Central memory CD8-positive, alpha-beta T cell (primary cell): Measurements from ENCODE around the gene RELCH.

Experiments
- ATAC-seq: fragments of 150-1000 bp; cut with Tn5 transposase; replicated peaks from 2 replicates; pipeline ENCODE4 v1.10.0; 2022; ENCODE audit warnings: mild to moderate bottlenecking, moderate FRiP score, moderate number of reproducible peaks; ENCODE audit not compliant: poor library complexity, severe bottlenecking; ENCODE audit errors: extremely low read depth
- DNase-seq, 2 donors: peaks; one replicate each; pipeline ENCODE4 v3.0.0; 2021; ENCODE audit warnings: low spot score in 2 of 2
- H3K27ac Mint-ChIP-seq: one replicate; pipeline ENCODE4 v1.8.0; 2022; ENCODE audit warnings: low read depth, mild to moderate bottlenecking, moderate library complexity, mixed read lengths
- H3K27me3 Mint-ChIP-seq: one replicate; pipeline ENCODE4 v1.8.0; 2022; ENCODE audit warnings: mixed read lengths
- H3K36me3 Mint-ChIP-seq: one replicate; pipeline ENCODE4 v1.8.0; 2022; ENCODE audit warnings: mild to moderate bottlenecking, moderate library complexity, mixed read lengths; ENCODE audit not compliant: insufficient read depth
- H3K4me1 Mint-ChIP-seq: one replicate; pipeline ENCODE4 v1.8.0; 2022; ENCODE audit warnings: mixed read lengths
- H3K4me3 Mint-ChIP-seq: one replicate; pipeline ENCODE4 v1.8.0; 2022; ENCODE audit warnings: mild to moderate bottlenecking, moderate library complexity, mixed read lengths
- H3K9me3 Mint-ChIP-seq: one replicate; pipeline ENCODE4 v1.8.0; 2022; ENCODE audit warnings: mixed read lengths

Gene RELCH

GRCh38 chr18:62340996-62341395, 153.9 kb downstream of the RELCH start:
- ATAC-seq: no peak
- no peaks in the 10 kb centered on the region for H3K4me1 Mint-ChIP-seq

GRCh38 chr18:62341473-62341872, 154.4 kb downstream of the RELCH start:
- no peaks in the 10 kb centered on the region for H3K9me3 Mint-ChIP-seq
- ATAC-seq: no peak
- H3K27ac Mint-ChIP-seq: no peak overlapping the region
- no peaks in the 10 kb centered on the region for H3K36me3 Mint-ChIP-seq
- DNase-seq: no peak
- no peaks in the 10 kb centered on the region for H3K4me1 Mint-ChIP-seq
- H3K4me3 Mint-ChIP-seq: no peak overlapping the region
- peaks cover 55% of the 10 kb centered on the region for H3K27me3 Mint-ChIP-seq

More at GRCh38 chr18:62340996-62341395, 153.9 kb downstream of the RELCH start:
- Mint-ChIP-seq H3K27ac (no peak overlapping the region), H3K9me3 (no peaks in the 10 kb centered on the region), H3K4me3 (no peak overlapping the region), H3K27me3 (peaks cover 55% of the 10 kb centered on the region), H3K36me3 (no peaks in the 10 kb centered on the region)
- no peak for DNase-seq

DNA sequence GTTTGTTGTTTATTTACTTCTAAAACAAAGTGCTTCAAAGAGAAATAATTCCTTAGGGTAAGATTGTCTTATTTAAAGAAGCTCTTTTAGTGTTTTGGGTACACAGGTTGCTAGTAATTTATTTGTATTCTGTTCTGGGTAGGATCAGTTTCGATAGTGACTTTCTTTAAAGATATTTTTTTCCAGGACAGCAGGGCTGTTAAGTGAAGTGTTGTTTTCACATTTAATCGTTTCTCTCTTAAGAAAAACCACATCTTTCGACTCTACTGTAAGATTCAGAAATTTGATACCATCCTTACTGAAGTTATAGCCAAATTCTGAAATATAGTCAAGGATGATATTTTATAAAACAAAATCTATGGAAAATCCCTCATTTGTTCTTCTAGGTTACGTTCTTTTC, 155.8 kb downstream of the RELCH start:
- Mint-ChIP-seq H3K4me1 (no peaks in the 10 kb centered on the region), H3K4me3 (no peak overlapping the region), H3K9me3 (no peaks in the 10 kb centered on the region), H3K27me3 (peaks cover 46% of the 10 kb centered on the region), H3K36me3 (no peaks in the 10 kb centered on the region), H3K27ac (no peak overlapping the region)
- DNase-seq: no peak
- no peak for ATAC-seq

DNA sequence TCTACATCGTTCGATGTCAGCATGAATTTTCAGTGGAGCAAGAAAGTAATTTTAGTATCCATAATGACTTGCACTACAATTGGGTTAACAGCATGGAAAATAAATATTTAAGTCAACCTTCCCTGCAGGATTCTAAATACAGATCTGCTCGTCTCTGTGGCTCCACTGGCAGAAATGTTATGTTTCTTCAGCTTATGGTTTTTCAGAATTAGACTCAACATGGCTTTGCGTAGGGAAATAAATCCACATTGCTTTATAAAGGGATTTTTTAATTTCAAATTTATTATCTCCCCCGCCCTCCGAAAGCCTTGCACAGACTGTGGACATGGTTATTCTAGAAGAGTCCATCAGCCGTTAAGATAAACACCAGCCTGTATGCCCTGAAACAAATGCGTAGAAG, 156.3 kb downstream of the RELCH start:
- no peak overlapping the region for H3K4me3 Mint-ChIP-seq
- ATAC-seq (no peak), DNase-seq (no peak)
- H3K4me1 Mint-ChIP-seq: no peaks in the 10 kb centered on the region
- H3K9me3 Mint-ChIP-seq: no peaks in the 10 kb centered on the region
- peaks cover 42% of the 10 kb centered on the region for H3K27me3 Mint-ChIP-seq
- no peaks in the 10 kb centered on the region for H3K36me3 Mint-ChIP-seq
- no peak overlapping the region for H3K27ac Mint-ChIP-seq

DNA sequence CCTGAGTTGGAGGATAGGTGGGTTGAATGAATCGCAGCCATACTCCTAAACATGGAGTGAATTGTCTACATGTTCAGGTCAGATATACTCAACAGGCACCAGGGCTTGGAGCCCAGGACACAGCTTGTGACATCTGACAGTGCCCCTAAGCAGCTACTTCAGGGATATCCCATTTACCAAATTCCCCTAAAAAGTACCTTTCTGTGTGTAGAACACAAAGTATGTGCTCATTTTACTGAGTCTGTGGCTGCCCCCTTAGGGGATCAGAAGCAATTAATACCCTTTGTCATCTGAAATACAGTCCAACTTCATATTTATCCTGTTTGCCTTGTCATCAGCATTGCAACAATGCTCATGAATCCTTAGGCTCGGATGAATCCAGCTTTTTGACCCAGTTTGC, 158.9 kb downstream of the RELCH start:
- no peak overlapping the region for H3K27ac Mint-ChIP-seq
- ATAC-seq: no peak
- DNase-seq: no peak

DNA sequence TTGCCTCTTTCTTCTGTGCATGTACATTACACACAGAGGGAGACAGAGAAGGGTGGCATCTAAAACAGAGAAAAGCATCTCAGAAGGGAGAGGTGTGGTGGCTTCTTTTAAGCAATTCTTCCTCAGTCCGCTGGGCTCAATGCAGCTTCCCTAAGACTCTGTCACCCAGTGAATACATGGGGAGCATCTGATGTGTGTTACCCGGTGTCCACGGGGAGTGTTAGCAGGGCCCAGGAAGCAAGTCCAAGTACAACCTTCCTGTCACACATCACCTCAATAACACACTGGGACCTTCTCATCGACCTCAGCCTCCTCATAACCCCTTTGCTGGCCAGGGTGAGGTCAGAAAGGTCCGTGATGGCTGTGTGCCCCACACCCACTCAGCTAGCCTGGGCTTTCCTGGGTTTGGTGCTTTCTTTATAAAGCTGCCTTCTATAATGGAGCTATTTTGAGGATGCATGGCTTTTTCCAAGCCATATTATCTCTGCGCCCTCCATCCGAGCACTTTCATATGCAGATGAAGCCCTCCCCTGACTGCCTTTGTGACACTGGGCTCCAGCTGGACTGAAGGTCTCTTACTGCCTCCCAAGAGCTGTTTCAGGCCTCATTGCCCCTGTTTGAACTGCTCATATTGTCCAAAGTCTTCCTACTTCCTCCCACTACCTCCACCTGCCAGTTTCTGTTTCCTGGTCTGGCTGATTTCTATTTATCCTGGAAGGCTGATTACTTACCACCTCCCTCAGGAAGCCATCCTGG, 159.5 kb downstream of the RELCH start:
- Mint-ChIP-seq H3K4me1 (no peaks in the 10 kb centered on the region), H3K9me3 (no peaks in the 10 kb centered on the region), H3K27me3 (peaks cover 20% of the 10 kb centered on the region), H3K36me3 (no peaks in the 10 kb centered on the region), H3K27ac (no peak overlapping the region), H3K4me3 (no peak overlapping the region)
- ATAC-seq (no peak), DNase-seq (no peak)

More for the DNA sequence above, 158.9 kb downstream of the RELCH start:
- no peaks in the 10 kb centered on the region for H3K36me3 Mint-ChIP-seq
- H3K9me3 Mint-ChIP-seq: no peaks in the 10 kb centered on the region
- H3K4me3 Mint-ChIP-seq: no peak overlapping the region
- H3K27me3 Mint-ChIP-seq: peaks cover 26% of the 10 kb centered on the region
- no peaks in the 10 kb centered on the region for H3K4me1 Mint-ChIP-seq

DNA sequence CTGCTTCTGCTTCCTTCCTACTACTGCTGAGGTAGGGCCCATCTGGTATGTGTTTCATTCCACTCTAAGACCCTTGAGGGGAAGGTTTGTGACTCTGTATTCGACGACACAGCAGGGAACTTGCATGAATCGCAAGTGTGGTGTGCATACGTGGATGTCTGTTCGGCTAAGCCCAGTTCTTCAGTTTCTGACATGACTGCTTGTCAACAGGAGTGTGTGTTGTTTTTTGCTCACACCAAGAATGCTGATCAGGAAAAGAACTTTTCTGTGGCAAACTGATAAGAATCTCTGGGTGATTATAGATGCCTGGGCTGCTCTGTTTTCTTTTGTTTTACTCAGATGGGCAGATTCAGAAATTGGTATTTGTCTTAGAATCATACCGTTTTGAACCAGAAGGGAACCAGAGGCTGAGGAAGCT, 160.0 kb downstream of the RELCH start:
- DNase-seq (no peak), ATAC-seq (no peak)
- Mint-ChIP-seq H3K27ac (no peak overlapping the region), H3K36me3 (no peaks in the 10 kb centered on the region), H3K9me3 (no peaks in the 10 kb centered on the region), H3K27me3 (peaks cover 17% of the 10 kb centered on the region), H3K4me1 (no peaks in the 10 kb centered on the region), H3K4me3 (no peak overlapping the region)

DNA sequence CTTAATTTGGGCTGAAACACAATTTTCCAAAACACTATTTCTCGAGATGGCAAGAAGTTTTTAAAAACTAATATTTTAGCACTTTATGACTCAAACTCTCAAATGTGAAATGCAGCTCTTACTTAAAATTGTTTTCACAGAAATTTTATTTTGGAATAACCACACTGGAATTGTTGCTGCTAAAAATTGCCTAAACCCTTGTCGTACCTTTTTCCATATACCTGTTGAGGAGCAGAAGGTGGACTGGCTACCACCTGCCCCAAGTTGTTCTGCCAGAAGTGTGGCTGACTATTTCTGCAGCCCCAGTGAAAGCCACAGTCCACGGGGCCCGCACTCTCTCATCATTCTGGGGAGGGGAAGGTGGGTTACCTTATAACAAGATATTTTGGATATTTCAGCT, 161.4 kb downstream of the RELCH start:
- H3K9me3 Mint-ChIP-seq: no peaks in the 10 kb centered on the region
- no peak for DNase-seq
- H3K4me3 Mint-ChIP-seq: no peak overlapping the region
- H3K27ac Mint-ChIP-seq: no peak overlapping the region
- ATAC-seq: no peak
- H3K4me1 Mint-ChIP-seq: no peaks in the 10 kb centered on the region
- no peaks in the 10 kb centered on the region for H3K36me3 Mint-ChIP-seq
- peaks cover 17% of the 10 kb centered on the region for H3K27me3 Mint-ChIP-seq

DNA sequence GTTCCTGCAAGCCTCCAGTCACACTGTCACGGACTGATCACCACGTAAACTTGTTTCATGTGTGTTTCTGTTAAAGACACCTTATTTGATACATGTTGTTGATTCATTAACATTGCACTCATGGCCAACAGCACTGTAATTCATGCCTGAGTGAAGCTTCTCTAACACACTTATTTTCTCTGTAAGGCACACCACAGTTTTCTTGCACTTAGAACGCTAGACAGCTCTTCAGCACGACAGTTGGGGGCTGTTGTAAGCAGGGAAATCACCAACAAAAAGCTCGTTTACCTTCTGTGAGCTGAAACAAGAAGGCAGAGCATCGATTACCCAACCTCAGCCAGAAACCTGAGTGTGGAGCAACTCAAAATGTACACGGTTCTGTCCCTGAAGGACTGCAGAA, 166.1 kb downstream of the RELCH start:
- Mint-ChIP-seq H3K36me3 (no peaks in the 10 kb centered on the region), H3K27me3 (peaks cover 8% of the 10 kb centered on the region), H3K4me1 (no peaks in the 10 kb centered on the region), H3K4me3 (no peak overlapping the region), H3K9me3 (no peaks in the 10 kb centered on the region), H3K27ac (no peak overlapping the region)
- ATAC-seq (no peak), DNase-seq (no peak)

DNA sequence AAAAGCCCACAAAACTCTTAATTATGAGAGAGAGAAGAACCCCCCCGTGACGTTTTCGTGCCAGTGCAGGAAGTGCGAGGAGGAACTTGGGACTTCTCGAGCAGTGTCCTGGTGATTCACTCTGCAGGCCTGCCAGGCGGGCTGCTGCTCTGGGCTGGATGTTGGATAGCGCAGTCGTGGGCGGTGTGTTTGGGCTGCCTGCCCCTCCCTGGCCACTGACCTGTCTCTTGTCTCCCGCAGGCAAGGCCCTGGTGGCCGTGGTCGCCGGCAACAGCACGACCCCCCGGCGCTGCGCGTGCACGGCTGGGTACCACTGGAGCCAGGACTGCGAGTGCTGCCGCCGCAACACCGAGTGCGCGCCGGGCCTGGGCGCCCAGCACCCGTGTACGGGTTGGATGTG, 167.1 kb downstream of the RELCH start:
- Mint-ChIP-seq H3K36me3 (no peaks in the 10 kb centered on the region), H3K27me3 (no peaks in the 10 kb centered on the region), H3K4me1 (no peaks in the 10 kb centered on the region), H3K4me3 (no peak overlapping the region), H3K9me3 (no peaks in the 10 kb centered on the region), H3K27ac (no peak overlapping the region)
- DNase-seq: no peak
- no peak for ATAC-seq

GRCh38 chr18:62357079-62357719, 170.1 kb downstream of the RELCH start:
- DNase-seq: no peak
- no peak overlapping the region for H3K4me3 Mint-ChIP-seq
- no peaks in the 10 kb centered on the region for H3K36me3 Mint-ChIP-seq
- no peaks in the 10 kb centered on the region for H3K9me3 Mint-ChIP-seq
- H3K4me1 Mint-ChIP-seq: no peaks in the 10 kb centered on the region
- no peak overlapping the region for H3K27ac Mint-ChIP-seq
- no peak for ATAC-seq
- peaks cover 20% of the 10 kb centered on the region for H3K27me3 Mint-ChIP-seq
